D721Med (cell line): Measurements from ENCODE around the gene OPRM1.
"Not testable (repeated sequence)": the region's sequence is repeated elsewhere in the genome, so short reads cannot be mapped to it uniquely, and the experiment has no call there.

Experiments
- DNase-seq: peaks from one replicate; pipeline ENCODE4 v3.0.0; 2011; ENCODE audit warnings: low spot score; ENCODE audit not compliant: insufficient read length
- FAIRE-seq: peaks from 2 replicates; lab custom pipeline; 2011; peaks lifted over from hg19 to GRCh38; lab: Jason Lieb, UNC
- CTCF ChIP-seq: IDR thresholded peaks from 2 replicates; pipeline ENCODE4 v1.5.1; 2012; ENCODE audit warnings: mild to moderate bottlenecking, control low read depth; ENCODE audit not compliant: insufficient read depth; ENCODE audit errors: missing control alignments

The OPRM1 gene

GRCh38 chr6:154057098-154057497 lies 18.1 kb downstream of the OPRM1 start:
- TF ChIP-seq CTCF, result no peak
- FAIRE-seq (no peak), DNase-seq (no peak)

GRCh38 chr6:154058963-154059680 lies 20.1 kb downstream of the OPRM1 start:
- peak; percentile 41 for FAIRE-seq
- TF ChIP-seq CTCF, result no peak
- DNase-seq, result no peak

GRCh38 chr6:154060076-154060475 lies 21.0 kb downstream of the OPRM1 start:
- FAIRE-seq, result no peak
- no peak for DNase-seq
- no peak for TF ChIP-seq CTCF

- DNase-seq (no peak), FAIRE-seq (no peak)
- TF ChIP-seq CTCF, result no peak
Measured at GRCh38 chr6:154070041-154070440, 31.0 kb downstream of the OPRM1 start.

GRCh38 chr6:154070657-154071056 lies 31.6 kb downstream of the OPRM1 start:
- no peak for TF ChIP-seq CTCF
- FAIRE-seq (no peak), DNase-seq (no peak)

- TF ChIP-seq CTCF, result no peak
- FAIRE-seq (no peak), DNase-seq (no peak)
Measured at GRCh38 chr6:154071236-154071635, 32.2 kb downstream of the OPRM1 start.

GRCh38 chr6:154071711-154072110 lies 32.7 kb downstream of the OPRM1 start:
- DNase-seq (no peak), FAIRE-seq (no peak)
- TF ChIP-seq CTCF, result no peak

- DNase-seq, FAIRE-seq: not testable (repeated sequence)
Measured at GRCh38 chr6:154078596-154078995, 39.6 kb downstream of the OPRM1 start.
